ENCODE results near the gene MKRN2OS. TPM values are rescaled to one million over a fixed set of nuclear protein-coding genes. Genes with fewer than 3 reads are reported as not detected.

Gene MKRN2OS
- total and polyA plus RNA-seq, 2 donors from 2014 or later, result 1.7 TPM; not detected in 1

GRCh38 chr3:12591456-12591855 is 46.2 kb upstream of the MKRN2OS start:
- no peaks in the 10 kb centered on the region for H3K9me3 ChIP-seq (ENCODE audit: control insufficient read depth in 2 of 3, insufficient read depth in 1 of 3, low read length in 3 of 3)
- DNase-seq (no peak), FAIRE-seq (no peak)
- no peaks in the 10 kb centered on the region for H3K27me3 ChIP-seq (ENCODE audit: control insufficient read depth, insufficient read depth, low read length)
- peaks cover 8 to 46% (median 36%) of the 10 kb centered on the region in 3 donors for H3K36me3 ChIP-seq (ENCODE audit: control insufficient read depth in 2 of 3, insufficient read depth in 3 of 3, low read length in 3 of 3)
- H3K4me1 ChIP-seq (ENCODE audit: control insufficient read depth in 2 of 3, insufficient read depth in 2 of 3, low read depth in 1 of 3, low read length in 3 of 3), result no peaks in the 10 kb centered on the region
- TF ChIP-seq CTCF (IDR thresholded peaks at IDR 0.05; ENCODE audit: borderline replicate concordance, extremely low read depth, insufficient read depth), result no peak
- intact Hi-C loops (cut with DNase I), result no loop called here
- H3K4me3 ChIP-seq (ENCODE audit: low read length in 3 of 3), result no peak overlapping the region
- no peak overlapping the region for H3K27ac ChIP-seq (ENCODE audit: low read depth in 2 of 2, low read length in 2 of 2)
- no peak overlapping the region for H3K9ac ChIP-seq (ENCODE audit: low read length in 3 of 3)

- Histone ChIP-seq H3K9me3 (ENCODE audit: control insufficient read depth in 2 of 3, insufficient read depth in 1 of 3, low read length in 3 of 3) (no peaks in the 10 kb centered on the region), H3K27ac (ENCODE audit: low read depth in 2 of 2, low read length in 2 of 2) (no peak overlapping the region), H3K36me3 (ENCODE audit: control insufficient read depth in 2 of 3, insufficient read depth in 3 of 3, low read length in 3 of 3) (peaks cover 8 to 46% (median 35%) of the 10 kb centered on the region in 3 donors), H3K27me3 (ENCODE audit: control insufficient read depth, insufficient read depth, low read length) (no peaks in the 10 kb centered on the region), H3K9ac (ENCODE audit: low read length in 3 of 3) (no peak overlapping the region), H3K4me1 (ENCODE audit: control insufficient read depth in 2 of 3, insufficient read depth in 2 of 3, low read depth in 1 of 3, low read length in 3 of 3) (no peaks in the 10 kb centered on the region), H3K4me3 (ENCODE audit: low read length in 3 of 3) (no peak overlapping the region)
- DNase-seq (no peak), FAIRE-seq (no peak)
- no peak for TF ChIP-seq CTCF (IDR thresholded peaks at IDR 0.05; ENCODE audit: borderline replicate concordance, extremely low read depth, insufficient read depth)
- intact Hi-C loops (cut with DNase I), result no loop called here
Measured at GRCh38 chr3:12590096-12590495, 44.8 kb upstream of the MKRN2OS start.

GRCh38 chr3:12588039-12589009 is 43.0 kb upstream of the MKRN2OS start:
- no peaks in the 10 kb centered on the region for H3K9me3 ChIP-seq (ENCODE audit: control insufficient read depth in 2 of 3, insufficient read depth in 1 of 3, low read length in 3 of 3)
- TF ChIP-seq CTCF (IDR thresholded peaks at IDR 0.05; ENCODE audit: borderline replicate concordance, extremely low read depth, insufficient read depth), result no peak
- H3K9ac ChIP-seq (ENCODE audit: low read length in 3 of 3), result no peak overlapping the region
- peaks cover 6 to 49% (median 45%) of the 10 kb centered on the region in 3 donors for H3K36me3 ChIP-seq (ENCODE audit: control insufficient read depth in 2 of 3, insufficient read depth in 3 of 3, low read length in 3 of 3)
- intact Hi-C loops (cut with DNase I), result no loop called here
- H3K4me3 ChIP-seq (ENCODE audit: low read length in 3 of 3), result no peak overlapping the region
- no peak overlapping the region for H3K27ac ChIP-seq (ENCODE audit: low read depth in 2 of 2, low read length in 2 of 2)
- H3K4me1 ChIP-seq (ENCODE audit: control insufficient read depth in 2 of 3, insufficient read depth in 2 of 3, low read depth in 1 of 3, low read length in 3 of 3), result peaks cover 0 to 7% (median 0%) of the 10 kb centered on the region in 3 donors
- no peaks in the 10 kb centered on the region for H3K27me3 ChIP-seq (ENCODE audit: control insufficient read depth, insufficient read depth, low read length)
- DNase-seq, result no peak
- FAIRE-seq, result no peak

Data from kidney (tissue), 14 donors.